CD4-positive, alpha-beta T cell treated with Interleukin-17A for 1 hour (primary cell): ENCODE measurements around the gene OR7C1.
"Not testable (repeated sequence)": the region's sequence is repeated elsewhere in the genome, so short reads cannot be mapped to it uniquely, and the experiment has no call there.

ENCODE experiments used
- DNase-seq: peaks from one replicate; pipeline ENCODE4 v3.0.0-alpha.2; 2020

OR7C1 gene

DNA sequence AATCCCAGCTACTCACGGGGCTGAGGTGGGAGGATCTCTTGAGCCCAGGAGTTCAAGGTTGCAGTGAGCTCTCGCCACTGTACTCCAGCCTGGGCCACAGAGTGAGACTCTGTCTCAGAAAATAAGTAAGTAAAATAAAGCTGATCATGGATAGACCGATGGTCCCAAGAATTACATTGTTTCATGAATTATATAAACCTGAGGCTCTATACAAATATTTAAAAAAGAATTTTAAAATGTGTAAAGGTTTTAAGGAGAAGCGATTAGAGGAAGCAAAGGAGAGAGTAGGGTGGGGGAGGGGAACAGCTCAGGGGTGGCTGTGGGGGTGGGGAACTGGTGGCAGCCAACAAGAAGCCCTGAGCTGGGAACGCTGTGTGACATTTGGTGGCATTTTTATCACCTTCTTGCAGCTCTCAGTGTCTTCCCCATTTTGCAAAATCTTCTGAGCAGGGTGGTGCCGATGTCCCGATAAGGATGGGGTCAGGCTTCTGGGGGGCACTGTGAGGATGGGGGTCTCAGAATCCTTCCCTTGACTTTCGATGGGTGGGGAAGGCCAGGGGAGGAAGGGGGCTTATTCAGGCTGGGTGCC lies 51.5 kb downstream of the OR7C1 start:
- not testable (repeated sequence) for DNase-seq

DNA sequence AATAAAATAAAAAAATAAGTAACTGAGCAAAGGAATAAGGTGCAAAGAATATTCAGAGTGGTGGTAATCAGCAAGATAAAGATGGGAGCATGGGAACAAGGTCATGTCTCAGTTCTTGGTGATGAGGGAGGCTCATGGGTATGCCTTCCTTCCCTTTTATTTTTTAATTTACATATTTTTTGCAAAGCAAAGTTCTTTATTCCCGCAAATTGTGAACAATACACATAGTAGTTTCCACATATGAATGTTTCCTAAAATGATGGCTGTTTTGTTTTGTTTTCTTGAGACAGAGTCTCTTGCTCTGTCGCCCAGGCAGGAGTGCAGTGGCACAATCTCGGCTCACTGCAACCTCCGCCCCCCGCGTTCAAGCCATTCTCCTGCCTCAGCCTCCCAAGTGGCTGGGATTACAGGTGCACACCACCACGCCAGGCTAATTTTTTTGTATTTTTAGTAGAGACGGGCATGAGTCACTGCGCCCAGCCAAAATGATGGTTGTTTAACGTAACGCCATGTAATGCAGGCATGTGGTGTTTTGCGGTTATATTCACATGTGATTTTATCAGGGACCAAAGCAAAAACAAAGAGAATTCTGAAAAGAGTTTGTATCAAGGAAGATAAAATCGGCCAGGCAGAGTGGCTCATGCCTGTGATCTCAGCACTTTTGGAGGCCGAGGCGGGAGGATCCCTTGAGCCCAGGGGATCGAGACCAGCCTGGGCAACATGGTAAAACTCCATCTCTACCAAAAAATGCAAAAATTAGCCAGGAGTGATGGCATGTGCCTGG lies 52.2 kb downstream of the OR7C1 start:
- no peak for DNase-seq

DNA sequence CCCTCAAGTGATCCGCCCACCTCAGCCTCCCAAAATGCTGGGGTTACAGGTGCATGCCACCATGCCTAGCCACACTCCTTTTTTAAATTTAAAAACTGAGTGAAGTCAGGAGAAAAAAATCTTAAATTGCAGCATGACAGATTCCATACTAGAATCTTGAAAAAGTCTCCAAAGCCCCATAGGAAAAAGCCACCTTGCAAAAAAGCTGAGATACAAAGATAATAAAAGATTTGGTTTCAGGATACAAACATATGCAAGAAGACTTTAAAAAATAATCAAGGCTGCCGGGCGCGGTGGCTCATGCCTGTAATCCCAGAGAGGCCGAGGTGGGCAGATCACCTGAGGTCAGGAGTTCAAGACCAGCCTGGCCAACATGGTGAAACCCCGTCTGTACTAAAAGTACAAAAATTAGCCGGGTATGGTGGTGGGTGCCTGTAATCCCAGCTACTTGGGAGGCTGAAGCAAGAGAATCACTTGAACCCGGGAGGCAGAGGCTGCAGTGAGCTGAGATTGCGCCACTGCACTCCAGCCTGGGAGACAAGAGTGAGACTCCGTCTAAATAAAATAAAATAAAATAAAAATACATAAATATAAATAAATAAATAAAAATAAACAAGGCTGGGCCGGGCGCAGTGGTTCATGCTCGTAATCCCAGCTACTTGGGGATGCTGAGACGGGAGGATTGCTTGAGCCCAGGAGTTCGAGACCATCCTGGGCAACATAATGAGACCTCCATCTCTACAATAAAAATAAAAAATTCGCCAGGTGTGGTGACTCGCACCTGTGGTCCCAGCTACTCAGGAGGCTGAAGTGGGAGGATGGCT lies 53.1 kb downstream of the OR7C1 start:
- not testable (repeated sequence) for DNase-seq

DNA sequence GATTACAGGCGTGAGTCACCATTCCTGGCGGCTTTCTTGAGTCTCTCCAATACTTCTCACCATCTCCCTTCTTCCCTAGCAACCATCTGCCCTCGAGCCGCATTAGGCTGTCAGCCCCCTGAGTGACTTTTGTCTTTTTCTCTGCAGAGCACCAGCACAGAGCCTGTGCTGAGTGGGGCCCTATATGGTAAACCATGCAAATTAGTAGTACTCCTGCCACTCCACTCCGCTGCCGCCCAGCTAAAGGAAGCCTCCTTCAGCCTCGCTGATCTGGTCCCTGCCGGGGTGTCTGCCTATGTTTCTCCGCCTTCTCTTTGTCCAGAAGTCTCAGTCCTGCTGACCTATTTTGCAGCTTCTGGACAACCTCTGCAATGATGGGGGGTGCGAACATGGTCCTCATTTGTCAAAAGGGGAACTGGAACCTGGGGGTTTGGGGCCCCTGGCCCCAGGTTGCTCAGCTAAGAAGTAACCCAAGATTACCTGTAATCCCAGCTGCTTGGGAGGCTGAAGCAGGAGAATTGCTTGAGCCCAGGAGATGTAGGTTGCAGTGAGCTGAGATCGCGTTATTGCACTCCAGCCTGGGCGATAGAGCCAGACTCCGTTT lies 54.3 kb downstream of the OR7C1 start:
- DNase-seq = not testable (repeated sequence)

DNA sequence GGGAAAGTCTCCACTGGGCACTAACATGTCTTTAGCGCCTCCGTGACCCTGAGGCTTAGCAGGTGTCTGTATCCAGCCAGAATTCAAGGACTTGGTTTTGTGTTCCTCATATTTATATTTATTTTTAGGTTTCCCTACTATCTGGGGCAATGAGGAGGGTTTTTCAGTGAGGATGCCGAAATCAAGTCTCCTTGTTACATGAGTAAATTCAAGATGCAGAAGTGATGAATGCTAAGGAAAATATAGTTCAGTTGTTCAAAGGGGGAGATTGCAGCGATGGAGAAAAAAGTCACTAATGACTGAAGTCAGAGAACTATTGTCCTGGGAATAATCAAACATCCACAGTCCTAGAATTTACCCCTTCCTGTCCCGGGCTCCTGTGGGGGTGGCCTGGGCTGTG lies 55.8 kb downstream of the OR7C1 start:
- DNase-seq = no peak

DNA sequence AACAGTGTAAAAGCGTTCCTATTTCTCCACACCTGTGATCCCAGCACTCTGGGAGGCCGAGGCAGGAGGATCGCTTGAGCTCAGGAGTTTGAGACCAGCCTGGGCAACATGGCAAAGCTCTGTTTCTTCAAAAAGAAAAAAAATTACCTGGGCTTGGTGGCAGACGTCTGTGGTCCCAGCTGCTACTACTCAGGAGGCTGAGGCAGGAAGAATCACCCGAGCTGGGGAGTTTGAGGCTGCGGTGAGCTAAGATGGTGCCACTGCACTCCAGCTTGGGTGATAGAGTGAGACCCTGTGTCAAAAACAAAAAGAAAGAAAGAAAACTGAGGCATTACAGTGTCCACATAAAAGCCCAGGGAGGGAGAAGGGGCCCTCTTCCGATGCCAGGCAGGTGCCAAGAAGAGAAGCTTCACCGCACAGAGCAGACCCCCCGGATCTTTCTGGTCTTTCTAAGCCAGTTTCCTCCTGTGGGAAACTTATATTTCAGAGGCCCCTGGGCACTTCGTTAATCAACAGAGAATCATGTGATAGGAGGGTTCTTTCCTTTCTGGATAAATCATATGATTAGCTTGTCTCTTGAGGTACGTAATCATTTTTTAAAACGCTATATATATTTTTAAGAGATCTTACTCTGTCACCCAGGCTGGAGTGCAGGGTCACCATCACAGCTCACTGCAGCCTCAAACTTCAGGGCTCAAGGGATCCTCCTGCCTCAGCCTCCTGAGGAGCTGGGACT lies 56.7 kb downstream of the OR7C1 start, which contains the start of gene ADGRE2:
Gene ADGRE2, minus strand, starts transcription at position 451 of the 736 bp plus-strand sequence. CDS start 1,804 bp downstream, outside the sequence.
- DNase-seq = not testable (repeated sequence)

DNA sequence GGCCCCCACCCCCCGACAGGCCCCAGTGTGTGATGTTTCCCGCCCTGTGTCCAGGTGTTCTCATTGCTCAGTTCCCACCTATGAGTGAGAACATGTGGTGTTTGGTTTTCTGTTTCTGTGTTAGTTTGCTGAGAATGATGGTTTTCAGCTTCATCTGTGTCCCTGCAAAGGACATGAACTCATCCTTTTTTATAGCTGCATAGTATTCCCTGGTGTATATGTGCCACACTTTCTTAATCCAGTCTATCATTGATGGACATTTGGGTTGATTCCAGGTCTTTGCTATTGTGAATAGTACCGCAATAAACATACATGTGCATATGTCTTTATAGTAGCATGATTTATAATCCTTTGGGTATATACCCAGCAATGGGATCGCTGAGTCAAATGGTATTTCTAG lies 57.3 kb downstream of the OR7C1 start:
- DNase-seq = not testable (repeated sequence)

DNA sequence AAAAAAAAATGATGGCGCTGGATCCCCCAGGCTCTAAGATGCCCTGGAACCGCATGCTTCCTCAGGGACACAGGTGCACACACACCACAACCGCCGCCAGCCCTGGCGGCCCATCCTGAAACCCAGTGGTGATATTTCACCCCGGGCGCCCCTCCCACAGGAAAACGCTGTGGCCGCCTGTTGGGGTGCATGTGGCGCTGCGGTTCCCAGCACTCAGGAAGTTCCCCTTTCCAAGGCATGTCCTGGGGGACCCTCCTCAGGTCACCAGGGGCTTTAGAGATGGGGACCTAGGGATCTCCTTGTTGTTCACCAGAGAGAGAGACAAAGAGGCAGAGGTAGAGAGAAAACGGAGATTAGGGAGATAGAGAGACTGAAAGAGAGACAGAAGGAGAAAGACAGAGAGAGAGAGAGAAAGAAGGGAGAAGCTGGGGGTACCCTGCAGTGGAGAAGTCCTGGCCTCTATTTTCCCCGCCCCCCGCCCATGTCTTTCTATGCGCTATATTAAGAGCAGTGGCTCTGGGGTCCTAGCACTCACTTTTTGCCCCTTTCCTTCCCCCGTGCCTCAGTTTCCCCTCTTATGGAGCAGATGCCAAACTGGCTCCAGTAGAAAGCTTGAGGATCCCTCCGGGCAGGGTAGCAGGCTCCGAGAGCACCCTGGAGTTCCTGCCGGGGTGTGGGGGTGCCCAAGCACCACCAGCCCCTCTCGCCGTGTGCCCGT lies 59.0 kb downstream of the OR7C1 start:
- no peak for DNase-seq

DNA sequence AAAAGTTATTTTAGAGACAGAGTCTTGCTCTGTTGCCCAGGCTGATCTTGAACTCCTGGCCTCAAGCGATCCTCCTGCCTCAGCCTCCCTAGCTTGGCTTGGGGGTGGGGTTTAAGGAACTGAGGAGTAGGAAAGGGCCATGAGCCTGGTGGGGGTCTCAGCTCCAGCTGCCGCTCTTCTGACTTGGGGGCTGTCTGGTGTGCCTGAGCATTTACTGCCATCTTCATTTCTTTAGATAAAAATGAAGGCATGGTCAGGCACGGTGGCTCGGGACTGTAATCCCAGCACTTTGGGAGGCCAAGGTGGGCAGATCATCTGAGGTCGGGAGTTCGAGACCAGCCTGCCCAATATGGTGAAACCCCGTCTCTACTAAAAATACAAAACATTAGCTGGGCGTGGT lies 59.7 kb downstream of the OR7C1 start:
- not testable (repeated sequence) for DNase-seq

DNA sequence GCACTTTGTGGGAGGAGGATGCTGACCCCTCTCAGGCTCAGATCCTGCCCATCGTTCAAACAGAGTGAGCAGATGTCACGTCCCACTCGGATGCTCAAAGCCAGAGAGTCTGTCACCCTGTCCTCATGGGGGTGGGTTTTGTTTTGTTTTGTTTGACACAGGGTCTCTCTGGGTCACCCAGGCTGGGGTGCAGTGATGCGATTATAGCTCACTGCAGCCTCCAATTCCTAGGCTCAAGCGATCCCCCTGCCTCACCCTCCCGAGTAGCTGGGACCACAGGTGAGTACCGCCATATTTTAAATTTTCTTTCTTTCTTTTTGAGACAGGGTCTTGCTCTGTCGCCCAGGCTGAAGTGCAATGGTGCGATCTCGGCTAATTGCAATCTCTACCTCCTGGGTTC lies 60.6 kb downstream of the OR7C1 start:
- no peak for DNase-seq

DNA sequence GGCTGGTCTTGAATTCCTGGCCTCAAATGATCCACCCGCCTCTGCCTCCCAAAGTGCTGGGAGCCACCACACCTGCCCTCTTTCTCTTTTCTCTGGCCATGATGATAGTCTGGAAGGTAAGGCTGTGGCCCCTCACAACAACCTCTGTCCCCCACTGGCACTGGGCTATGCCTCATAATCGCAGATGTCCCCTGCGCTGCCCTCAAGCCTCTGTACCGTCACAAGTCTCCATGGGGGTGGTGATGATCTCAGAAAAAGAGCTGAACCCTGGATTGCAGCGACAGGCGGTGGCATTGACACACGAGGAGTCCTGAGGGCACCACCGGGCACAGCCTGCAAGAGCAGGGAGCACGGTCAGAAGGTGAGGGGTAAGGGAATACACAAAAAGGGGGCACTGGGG lies 61.3 kb downstream of the OR7C1 start:
- DNase-seq = not testable (repeated sequence)

DNA sequence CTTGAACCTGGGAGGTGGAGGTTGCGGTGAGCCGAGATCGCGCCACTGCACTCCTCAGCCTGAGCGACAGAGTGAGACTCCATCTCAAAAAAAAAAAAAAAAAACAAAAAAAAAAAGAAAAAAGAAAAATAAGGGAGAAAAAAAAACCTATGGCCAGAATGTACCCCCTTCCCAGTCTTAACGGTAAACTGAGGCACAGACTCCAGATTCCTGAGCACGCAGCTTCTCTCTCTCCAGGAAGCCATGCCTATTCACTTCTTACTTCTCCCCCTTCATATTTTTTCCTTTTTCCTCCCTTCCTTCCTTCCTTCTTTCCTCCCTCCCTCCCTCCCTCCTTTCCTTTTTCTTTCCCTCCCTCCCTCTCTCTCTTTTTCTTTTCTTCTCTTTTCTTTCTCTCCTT lies 62.0 kb downstream of the OR7C1 start:
- DNase-seq = no peak

DNA sequence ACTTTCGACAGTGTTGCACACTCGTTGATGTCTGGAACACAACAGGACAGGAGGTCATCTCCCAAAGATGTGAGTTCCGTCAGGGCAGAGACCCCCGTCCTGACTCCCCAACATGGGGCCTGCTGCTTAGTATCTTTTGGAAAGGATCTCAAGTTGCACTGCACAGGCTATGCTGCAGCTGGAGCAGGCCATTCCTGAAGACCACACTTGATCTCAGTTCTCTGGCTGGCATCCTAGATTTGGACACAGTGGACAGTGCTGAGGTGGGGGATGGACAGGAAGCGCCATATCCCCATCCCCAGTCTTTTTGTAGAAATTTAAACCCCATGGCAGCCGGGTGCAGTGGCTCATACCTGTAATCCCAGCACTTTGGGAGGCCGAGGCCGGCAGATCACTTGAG lies 62.5 kb downstream of the OR7C1 start:
- DNase-seq = no peak

DNA sequence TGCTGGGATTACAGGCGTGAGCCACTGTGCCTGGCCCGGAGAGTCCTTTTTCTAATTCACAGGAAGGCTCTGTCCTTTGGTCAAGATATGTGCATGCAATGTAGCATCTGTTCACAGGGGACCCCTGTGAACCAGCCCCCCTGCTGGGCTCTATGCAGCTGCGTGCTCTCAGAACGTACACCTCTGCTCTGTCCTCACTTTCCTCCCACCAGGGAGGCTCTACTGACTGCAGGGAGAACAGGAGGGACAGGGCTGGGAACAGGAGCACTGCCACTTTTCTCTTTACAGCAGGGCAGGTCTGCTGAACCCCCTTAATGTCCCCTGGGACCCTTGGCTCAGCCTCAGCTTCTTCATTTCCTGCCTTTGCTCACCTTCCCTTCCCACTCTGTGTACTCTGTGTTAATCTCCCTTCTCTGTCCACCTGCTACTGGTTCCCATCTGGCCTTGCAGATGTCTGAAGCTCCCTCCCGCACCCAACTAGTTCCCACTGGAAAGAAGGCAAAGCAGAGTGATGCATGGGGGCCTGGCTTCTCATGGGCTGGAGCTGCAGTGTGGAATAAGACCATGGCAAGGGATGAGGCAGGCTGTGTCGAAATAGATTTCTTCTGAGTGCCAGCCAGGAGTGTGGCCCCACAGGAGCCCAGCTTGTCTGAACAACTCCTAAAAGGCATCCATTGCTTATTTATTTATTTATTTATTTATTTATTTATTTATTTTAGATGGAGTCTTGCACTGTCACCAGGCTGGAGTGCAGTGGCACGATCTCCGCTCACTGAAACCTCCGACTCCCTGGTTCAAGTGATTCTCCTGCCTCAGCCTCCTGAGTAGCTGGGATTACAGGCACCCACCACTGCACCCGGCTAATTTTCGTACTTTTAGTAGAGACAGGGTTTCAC lies 63.8 kb downstream of the OR7C1 start:
- no peak for DNase-seq

DNA sequence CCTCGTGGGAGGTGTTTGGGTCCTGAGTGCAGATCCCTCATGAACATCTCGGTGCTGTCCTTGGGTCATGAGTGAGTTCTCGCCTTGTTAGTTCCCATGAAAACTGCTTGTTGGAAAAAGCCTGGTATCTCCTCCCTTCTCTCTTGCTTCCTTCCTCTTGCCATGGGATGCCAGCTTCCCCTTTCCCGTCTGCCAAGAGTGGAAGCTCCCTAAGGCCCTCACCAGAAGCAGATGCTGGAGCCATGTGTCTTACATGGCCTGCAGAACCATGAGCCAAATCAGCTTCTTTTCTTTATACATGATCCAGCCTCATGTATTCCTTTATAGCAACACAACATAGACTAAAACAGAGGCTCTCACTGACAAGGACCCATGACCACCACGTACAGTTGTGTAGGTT lies 64.8 kb downstream of the OR7C1 start:
- DNase-seq = no peak

DNA sequence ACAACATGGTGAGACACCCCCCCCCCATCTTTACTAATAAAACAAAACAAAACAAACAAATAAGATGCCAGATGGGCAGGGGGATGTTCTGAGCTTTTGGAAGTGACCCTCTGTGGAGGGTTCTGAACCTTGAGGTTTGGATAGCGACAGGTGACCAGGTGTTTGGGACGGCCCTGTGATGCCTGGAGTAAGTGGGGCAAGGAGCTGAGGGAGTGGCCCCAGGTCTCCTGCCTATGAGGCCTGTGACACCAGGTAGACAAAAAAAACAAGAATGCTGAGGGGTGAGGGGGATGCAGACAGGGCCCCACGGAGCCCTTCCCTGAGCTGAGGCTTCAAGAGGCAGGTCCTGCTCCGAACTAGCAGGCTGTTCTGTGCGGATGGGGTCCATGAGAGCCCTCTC lies 65.8 kb downstream of the OR7C1 start:
- no peak for DNase-seq

DNA sequence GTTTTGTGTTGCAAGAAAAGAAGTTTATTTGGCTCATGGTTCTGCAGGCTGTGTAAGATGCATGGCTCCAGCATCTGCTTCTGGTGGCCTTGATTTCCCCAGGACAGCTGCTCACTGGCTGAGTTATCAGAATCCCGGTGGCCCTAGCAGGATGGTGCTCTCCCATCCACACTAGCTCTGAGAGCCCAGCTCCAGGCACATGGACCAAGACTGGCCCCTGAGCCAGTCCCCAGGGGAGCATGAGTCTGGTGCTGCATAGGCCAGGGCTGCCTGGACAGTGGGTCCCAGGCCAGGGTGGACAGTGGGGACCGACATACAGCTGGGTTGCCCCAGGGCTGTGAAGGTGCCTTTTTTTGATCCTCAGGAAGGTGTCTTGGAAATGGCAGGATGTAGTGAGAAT lies 67.0 kb downstream of the OR7C1 start:
- DNase-seq = no peak

DNA sequence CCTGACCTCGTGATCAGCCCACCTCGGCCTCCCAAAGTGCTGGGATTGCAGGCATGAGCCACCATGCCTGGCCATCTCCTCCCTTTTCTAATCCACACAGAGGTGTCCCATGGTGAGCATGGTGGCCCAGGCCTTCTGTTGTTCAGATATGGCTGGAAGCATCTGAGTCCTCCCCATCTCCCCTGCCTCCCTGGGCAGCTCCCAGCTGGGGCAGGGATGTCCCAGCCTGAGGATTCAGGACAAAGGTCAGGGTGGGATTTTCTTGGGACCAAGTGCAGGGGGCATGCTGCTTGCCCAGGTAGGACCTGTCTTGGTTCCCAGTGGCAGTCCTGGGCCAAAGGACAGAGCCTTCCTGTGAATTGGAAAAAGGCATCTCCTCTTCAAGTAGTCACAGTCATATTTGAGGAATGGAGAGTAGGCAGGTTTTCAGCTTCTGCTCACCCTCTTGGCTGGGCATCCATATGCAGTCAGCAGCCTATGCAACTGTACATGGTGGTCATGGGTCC lies 67.5 kb downstream of the OR7C1 start:
- DNase-seq = no peak

DNA sequence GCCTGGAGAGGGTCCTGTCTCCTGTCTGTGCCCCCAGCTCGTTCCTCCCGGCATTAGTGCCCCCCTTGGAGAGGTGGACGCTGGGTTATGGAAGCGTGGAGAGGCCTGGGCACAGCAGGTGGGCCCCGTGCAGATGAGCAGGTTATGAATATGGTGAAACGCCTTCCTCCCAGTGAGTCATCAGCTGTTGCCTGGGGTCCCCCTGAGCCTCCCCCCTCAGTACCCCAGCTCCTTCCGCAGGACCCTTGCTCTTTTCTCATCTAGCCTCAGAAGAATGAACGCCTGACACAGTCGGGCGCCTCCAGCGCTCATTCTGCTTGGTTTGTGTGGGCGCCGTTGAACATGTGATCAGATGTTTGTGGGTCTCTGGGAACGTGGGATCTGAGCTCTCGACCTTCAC lies 69.1 kb downstream of the OR7C1 start:
- not testable (repeated sequence) for DNase-seq

DNA sequence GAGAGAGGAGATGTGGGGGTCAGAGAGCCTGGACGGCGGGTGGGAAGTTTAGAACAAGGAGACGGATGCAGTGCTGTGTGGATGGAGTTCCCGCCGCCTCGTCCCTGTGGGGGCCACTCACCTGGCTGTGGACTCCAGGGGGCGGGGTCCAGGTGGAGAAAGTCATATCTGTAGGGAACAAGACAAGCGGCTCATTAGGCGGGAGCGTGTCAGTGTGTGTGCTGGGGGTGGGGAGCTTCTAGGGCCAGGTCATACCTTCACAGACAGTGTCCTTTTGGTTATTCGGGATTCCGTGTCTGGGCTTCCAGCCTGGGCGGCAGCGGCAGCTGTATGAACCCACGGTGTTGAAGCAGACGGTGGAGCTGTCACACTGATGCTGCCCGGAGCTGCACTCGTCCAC lies 69.6 kb downstream of the OR7C1 start:
- not testable (repeated sequence) for DNase-seq

DNA sequence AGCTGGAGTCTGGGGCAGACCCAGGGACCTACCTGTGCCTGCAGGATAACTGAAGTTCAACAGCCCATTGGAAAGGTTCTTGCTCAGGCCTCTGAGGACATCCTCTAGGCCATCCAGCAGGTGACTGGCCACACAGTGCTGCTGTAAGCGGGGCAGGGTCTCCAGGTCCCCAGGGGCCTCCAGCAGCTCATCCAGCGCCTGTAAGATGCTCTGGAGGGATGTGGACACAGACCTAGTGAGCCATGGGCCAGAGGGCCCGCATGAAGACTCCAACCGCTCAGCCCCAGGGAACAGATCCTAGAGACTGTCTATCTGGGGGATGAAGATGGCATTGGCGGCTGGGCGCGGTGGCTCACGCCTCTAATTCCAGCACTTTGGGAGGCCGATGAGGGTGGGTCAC lies 70.6 kb downstream of the OR7C1 start:
- no peak for DNase-seq
